LNCaP clone FGC (cell line): ENCODE results near the gene ENO1.
"Not testable (repeated sequence)": the region's sequence is repeated elsewhere in the genome, so short reads cannot be mapped to it uniquely, and the experiment has no call there.

ENCODE experiments used
- DNase-seq: peaks from one replicate; pipeline ENCODE4 v3.0.0-alpha.2; 2011; ENCODE audit warnings: low read depth
- H3K4me3 ChIP-seq: 2 replicates; pipeline ENCODE4 v1.5.1; 2011; ENCODE audit warnings: mild to moderate bottlenecking, low read depth, low read length, control low read depth
- CTCF ChIP-seq: IDR thresholded peaks from 2 replicates; pipeline ENCODE4 v1.5.1; 2012; ENCODE audit warnings: mild to moderate bottlenecking; ENCODE audit not compliant: control insufficient read depth, insufficient read depth; ENCODE audit errors: extremely low read depth

Gene ENO1

GRCh38 chr1:8905582-8906191 is 27.2 kb upstream of the ENO1 start:
- DNase-seq = no peak
- TF ChIP-seq CTCF = no peak
- H3K4me3 ChIP-seq = no peak overlapping the region

GRCh38 chr1:8903908-8904650 is 25.6 kb upstream of the ENO1 start:
- TF ChIP-seq CTCF = no peak
- peak; percentile 27 for DNase-seq
- H3K4me3 ChIP-seq = no peak overlapping the region

- TF ChIP-seq CTCF = no peak
- DNase-seq = no peak
- no peak overlapping the region for H3K4me3 ChIP-seq
Measured at GRCh38 chr1:8903410-8903809, 24.9 kb upstream of the ENO1 start.

- DNase-seq = no peak
- no peak overlapping the region for H3K4me3 ChIP-seq
- no peak for TF ChIP-seq CTCF
Measured at GRCh38 chr1:8902765-8903164, 24.3 kb upstream of the ENO1 start.

GRCh38 chr1:8900684-8901083 is 22.2 kb upstream of the ENO1 start:
- not testable (repeated sequence) for DNase-seq, H3K4me3 ChIP-seq

GRCh38 chr1:8899046-8899445 is 20.6 kb upstream of the ENO1 start:
- no peak for TF ChIP-seq CTCF
- H3K4me3 ChIP-seq = no peak overlapping the region
- DNase-seq = no peak

- not testable (repeated sequence) for DNase-seq, H3K4me3 ChIP-seq
Measured at GRCh38 chr1:8898418-8898817, 19.9 kb upstream of the ENO1 start.

GRCh38 chr1:8897505-8897904 is 19.0 kb upstream of the ENO1 start:
- DNase-seq, H3K4me3 ChIP-seq: not testable (repeated sequence)

GRCh38 chr1:8896775-8897174 is 18.3 kb upstream of the ENO1 start:
- not testable (repeated sequence) for DNase-seq, H3K4me3 ChIP-seq
